AG04450 (cell line): ENCODE results near the gene PTGDR. TPM values are rescaled to one million over a fixed set of nuclear protein-coding genes. Genes with fewer than 3 reads are reported as not detected.

ENCODE experiments used
- CTCF ChIA-PET: fragments of 300-600, 350-600 bp; formaldehyde crosslinking; extraction: SDS; loops from one replicate; lab custom pipeline; 2022; ENCODE audit warnings: antibody characterized with exemption, inconsistent platforms; lab: Charles Lee
- POLR2A ChIA-PET: fragments of 350-600 bp; formaldehyde crosslinking; extraction: SDS; loops from one replicate; lab custom pipeline; 2021; ENCODE audit warnings: antibody characterized with exemption, inconsistent platforms; lab: Yijun Ruan, JAX
- DNase-seq: peaks from one replicate; pipeline ENCODE4 v3.0.0-alpha.2; 2011; ENCODE audit warnings: low read depth, low spot score
- H3K27ac ChIP-seq: one replicate; pipeline ENCODE4 v1.5.1; 2012; ENCODE audit warnings: low read depth, low read length, control low read depth
- H3K27me3 ChIP-seq: one replicate; pipeline ENCODE4 v1.6.0; 2012; ENCODE audit warnings: low read length; ENCODE audit not compliant: control insufficient read depth, insufficient read depth
- H3K4me3 ChIP-seq: 2 replicates; pipeline ENCODE4 v1.5.1; 2011; ENCODE audit warnings: mild to moderate bottlenecking, low read depth, low read length, control low read depth
- H3K9me3 ChIP-seq: 2 replicates; pipeline ENCODE4 v1.5.1; 2012; ENCODE audit warnings: low read length; ENCODE audit not compliant: control insufficient read depth, insufficient read depth
- CTCF ChIP-seq: IDR thresholded peaks from 2 replicates; pipeline ENCODE4 v1.5.1; 2011; ENCODE audit warnings: low read depth, low read length, control low read depth, inconsistent platforms
- polyA plus RNA-seq: library from polyadenylated mRNA; depleted of rRNA; stranded (reverse); fragments of >200 nt; gene quantifications from 2 replicates; pipeline ENCODE4 v1.2.3, GENCODE V29; 2011

Gene PTGDR
- polyA plus RNA-seq, 1 experiment, result not detected

- Histone ChIP-seq H3K4me3 (peak overlapping the region; percentile 31), H3K9me3 (no peaks in the 10 kb centered on the region; the same call in 1 of the 2 replicates), H3K27me3 (peaks cover 38% of the 10 kb centered on the region), H3K27ac (no peak overlapping the region)
- TF ChIP-seq CTCF, result no peak
- POLR2A ChIA-PET, result no interaction called here
- no peak for DNase-seq
- CTCF ChIA-PET, result no interaction called here
Measured at GRCh38 chr14:52268279-52269061, 972 bp downstream of the PTGDR start.

GRCh38 chr14:52269100-52269499, 1.6 kb downstream of the PTGDR start:
- Histone ChIP-seq H3K27me3 (peaks cover 38% of the 10 kb centered on the region), H3K9me3 (no peaks in the 10 kb centered on the region; the same call in 1 of the 2 replicates), H3K27ac (no peak overlapping the region), H3K4me3 (peak overlapping the region; percentile 31; the same call in 1 of the 2 replicates)
- no peak for TF ChIP-seq CTCF
- no peak for DNase-seq
- CTCF ChIA-PET, result interaction anchor here (1.2 kb wide), 1 partner anchor 123 kb away, joined by 3 read pairs; no protein-coding TSS in a partner anchor
- POLR2A ChIA-PET, result no interaction called here

GRCh38 chr14:52269982-52270381, 2.5 kb downstream of the PTGDR start:
- ChIA-PET POLR2A (no interaction called here), CTCF (interaction anchor here (1.2 kb wide), 1 partner anchor 124 kb away, joined by 3 read pairs; no protein-coding TSS in a partner anchor)
- TF ChIP-seq CTCF, result no peak
- Histone ChIP-seq H3K9me3 (no peaks in the 10 kb centered on the region; the same call in 1 of the 2 replicates), H3K27ac (no peak overlapping the region), H3K27me3 (peaks cover 43% of the 10 kb centered on the region), H3K4me3 (no peak overlapping the region)
- no peak for DNase-seq

GRCh38 chr14:52271538-52271937, 4.0 kb downstream of the PTGDR start:
- no peak for TF ChIP-seq CTCF
- peaks cover 39% of the 10 kb centered on the region for H3K27me3 ChIP-seq
- no peak overlapping the region for H3K27ac ChIP-seq
- no peak for DNase-seq
- POLR2A ChIA-PET, result no interaction called here
- H3K4me3 ChIP-seq, result no peak overlapping the region
- H3K9me3 ChIP-seq, result no peaks in the 10 kb centered on the region; the same call in 1 of the 2 replicates
- CTCF ChIA-PET, result interaction anchor here (0.7 to 1.6 kb wide), 3 partner anchors 43 to 502 kb away, joined by 4 to 5 read pairs (median 4); no protein-coding TSS in a partner anchor

- POLR2A ChIA-PET, result no interaction called here
- Histone ChIP-seq H3K4me3 (no peak overlapping the region), H3K27me3 (peaks cover 34% of the 10 kb centered on the region), H3K27ac (no peak overlapping the region), H3K9me3 (no peaks in the 10 kb centered on the region; the same call in 1 of the 2 replicates)
- TF ChIP-seq CTCF, result peak; percentile 48
- DNase-seq, result no peak
- CTCF ChIA-PET, result interaction anchor here (0.7 to 1.6 kb wide), 3 partner anchors 44 to 501 kb away, joined by 4 to 5 read pairs (median 4); no protein-coding TSS in a partner anchor
Measured at GRCh38 chr14:52272375-52272774, 4.9 kb downstream of the PTGDR start.
